H9 (cell line): ENCODE results near the gene SNX30. TPM values are rescaled to one million over a fixed set of nuclear protein-coding genes. Genes with fewer than 3 reads are reported as not detected.

Experiments used
- DNase-seq: peaks from one replicate; pipeline ENCODE4 v3.0.0-alpha.2; 2017
- H2AFZ ChIP-seq: one replicate; pipeline ENCODE4 v1.6.1; 2013; ENCODE audit warnings: mild to moderate bottlenecking, low read length, control low read depth, moderate library complexity
- H2AK5ac ChIP-seq: 2 replicates; pipeline ENCODE4 v1.6.1; 2013; ENCODE audit warnings: low read length, control low read depth, mixed read lengths; ENCODE audit not compliant: insufficient read length
- H2BK120ac ChIP-seq: one replicate; pipeline ENCODE4 v1.6.1; 2013; ENCODE audit warnings: low read depth, mild to moderate bottlenecking, low read length, control low read depth, inconsistent platforms; ENCODE audit not compliant: poor library complexity, severe bottlenecking
- H2BK12ac ChIP-seq: 2 replicates; pipeline ENCODE4 v1.6.1; 2013; ENCODE audit warnings: low read length, control low read depth, mixed read lengths, low read depth; ENCODE audit not compliant: insufficient read length
- H2BK15ac ChIP-seq: 2 replicates; pipeline ENCODE4 v1.6.1; 2013; ENCODE audit warnings: low read depth, low read length, control low read depth
- H2BK20ac ChIP-seq: one replicate; pipeline ENCODE4 v1.6.1; 2013; ENCODE audit warnings: low read depth, mild to moderate bottlenecking, low read length, control low read depth, inconsistent platforms; ENCODE audit not compliant: poor library complexity, severe bottlenecking
- H2BK5ac ChIP-seq: 2 replicates; pipeline ENCODE4 v1.6.1; 2013; ENCODE audit warnings: low read length, control low read depth, mixed read lengths; ENCODE audit not compliant: insufficient read length
- H3K14ac ChIP-seq: 2 replicates; pipeline ENCODE4 v1.6.1; 2013; ENCODE audit warnings: low read length, control low read depth; ENCODE audit not compliant: insufficient read depth
- H3K18ac ChIP-seq: 2 replicates; pipeline ENCODE4 v1.6.1; 2013; ENCODE audit warnings: low read depth, mild to moderate bottlenecking, mixed read lengths, low read length, control low read depth; ENCODE audit not compliant: insufficient read length
- H3K23ac ChIP-seq: 2 replicates; pipeline ENCODE4 v1.6.1; 2013; ENCODE audit warnings: low read length, control low read depth, mixed read lengths, low read depth; ENCODE audit not compliant: insufficient read length
- H3K23me2 ChIP-seq: 2 replicates; pipeline ENCODE4 v1.6.1; 2013; ENCODE audit warnings: low read depth, mild to moderate bottlenecking, mixed read lengths, low read length, control low read depth; ENCODE audit not compliant: insufficient read length, poor library complexity, severe bottlenecking
- H3K27ac ChIP-seq: 2 replicates; pipeline ENCODE4 v1.5.1; 2013; ENCODE audit warnings: low read length, control low read depth, mixed read lengths, low read depth; ENCODE audit not compliant: insufficient read length
- H3K27me3 ChIP-seq: 2 replicates; pipeline ENCODE4 v1.6.1; 2013; ENCODE audit warnings: low read length, control low read depth, inconsistent platforms; ENCODE audit not compliant: insufficient read depth
- H3K4ac ChIP-seq: 2 replicates; pipeline ENCODE4 v1.6.1; 2013; ENCODE audit warnings: low read depth, mild to moderate bottlenecking, control low read depth, inconsistent platforms, low read length, moderate library complexity
- H3K4me1 ChIP-seq: 2 replicates; pipeline ENCODE4 v1.6.1; 2013; ENCODE audit warnings: low read length, control low read depth, inconsistent platforms; ENCODE audit not compliant: insufficient read depth
- H3K4me2 ChIP-seq: 2 replicates; pipeline ENCODE4 v1.6.1; 2013; ENCODE audit warnings: low read length, control low read depth, mixed read lengths; ENCODE audit not compliant: insufficient read length, insufficient read depth
- H3K56ac ChIP-seq: 2 replicates; pipeline ENCODE4 v1.6.1; 2013; ENCODE audit warnings: low read depth, mild to moderate bottlenecking, mixed read lengths, low read length, control low read depth; ENCODE audit not compliant: insufficient read length
- H3K79me1 ChIP-seq: 2 replicates; pipeline ENCODE4 v1.6.1; 2013; ENCODE audit warnings: low read depth, mild to moderate bottlenecking, moderate library complexity, low read length, control low read depth, inconsistent platforms; ENCODE audit not compliant: insufficient read depth, poor library complexity, severe bottlenecking
- H3K79me2 ChIP-seq: 2 replicates; pipeline ENCODE4 v1.6.1; 2013; ENCODE audit warnings: low read length, control low read depth, inconsistent platforms; ENCODE audit not compliant: insufficient read depth
- H3K9ac ChIP-seq: 2 replicates; pipeline ENCODE4 v1.6.1; 2013; ENCODE audit warnings: low read length, control low read depth, mixed read lengths; ENCODE audit not compliant: insufficient read length; ENCODE audit errors: extremely low read depth
- H3K9me3 ChIP-seq: one replicate; pipeline ENCODE4 v1.6.1; 2013; ENCODE audit warnings: low read depth, low read length, inconsistent platforms; ENCODE audit not compliant: control insufficient read depth
- H3T11ph ChIP-seq: one replicate; pipeline ENCODE4 v1.6.1; 2013; ENCODE audit warnings: mild to moderate bottlenecking, low read length, control low read depth, inconsistent platforms
- H4K20me1 ChIP-seq: one replicate; pipeline ENCODE4 v1.6.1; 2013; ENCODE audit not compliant: control insufficient read depth, insufficient read length, insufficient read depth
- H4K5ac ChIP-seq: 2 replicates; pipeline ENCODE4 v1.6.1; 2013; ENCODE audit warnings: low read depth, mild to moderate bottlenecking, mixed read lengths, low read length, control low read depth; ENCODE audit not compliant: insufficient read length
- H4K8ac ChIP-seq: replicated peaks from 2 replicates; pipeline ENCODE4 v1.6.1; 2013; ENCODE audit warnings: low read length, control low read depth, mixed read lengths, low read depth; ENCODE audit not compliant: insufficient read length
- H4K91ac ChIP-seq: 2 replicates; pipeline ENCODE4 v1.6.1; 2013; ENCODE audit warnings: low read depth, mild to moderate bottlenecking, moderate library complexity, mixed read lengths, low read length, control low read depth; ENCODE audit not compliant: insufficient read length
- H3K27ac Mint-ChIP-seq, 3 experiments: 2 replicates in 2 of 3; 3 replicates in 1 of 3; pipeline ENCODE4 v1.8.0; 2020 to 2021; ENCODE audit warnings: mixed read lengths in 3 of 3, mild to moderate bottlenecking in 1 of 3, moderate library complexity in 1 of 3
- H3K27me3 Mint-ChIP-seq: 2 replicates; pipeline ENCODE4 v1.8.0; 2021; ENCODE audit warnings: low read depth, mild to moderate bottlenecking, moderate library complexity, mixed read lengths
- H3K36me3 Mint-ChIP-seq, 3 experiments: 2 replicates in 2 of 3; 3 replicates in 1 of 3; pipeline ENCODE4 v1.8.0; 2020 to 2021; ENCODE audit warnings: low read depth in 3 of 3, mixed read lengths in 3 of 3; ENCODE audit not compliant: insufficient read depth in 1 of 3
- H3K4me1 Mint-ChIP-seq, 2 experiments: 2 replicates each; pipeline ENCODE4 v1.8.0; 2020; ENCODE audit warnings: mixed read lengths in 2 of 2
- H3K4me3 Mint-ChIP-seq, 2 experiments: 2 replicates in 1 of 2; 3 replicates in 1 of 2; pipeline ENCODE4 v1.8.0; 2020 to 2021; ENCODE audit warnings: mild to moderate bottlenecking in 2 of 2, mixed read lengths in 2 of 2, moderate library complexity in 1 of 2
- H3K9me3 Mint-ChIP-seq, 2 experiments: 2 replicates in 1 of 2; 3 replicates in 1 of 2; pipeline ENCODE4 v1.8.0; 2020; ENCODE audit warnings: mild to moderate bottlenecking in 2 of 2, mixed read lengths in 2 of 2, moderate library complexity in 1 of 2
- WGBS: extraction: QIAGEN DNeasy Blood & Tissue Kit; methylation state at CpG from one replicate; pipeline ENCODE4 v1.1.7; 2013; ENCODE audit warnings: missing lambda C conversion rate, low lambda C conversion rate, mixed read lengths; ENCODE audit not compliant: insufficient read length; ENCODE audit errors: extremely low coverage; 5-methylcytosine and 5-hydroxymethylcytosine counted together
- total RNA-seq: library from RNA; stranded (reverse); gene quantifications from 2 replicates; pipeline ENCODE4 v1.2.1, GENCODE V29; 2021
- TF ChIP-seq, protein P1 (sequence below): fragments of 200-600 bp; sonication (generic); conservative IDR thresholded peaks from 3 replicates; pipeline ENCODE4 v1.8.0; 2021; ENCODE audit warnings: antibody characterized with exemption, mild to moderate bottlenecking

SNX30 gene
- total RNA-seq, 1 experiment from 2014 or later = 10.3 TPM

DNA sequence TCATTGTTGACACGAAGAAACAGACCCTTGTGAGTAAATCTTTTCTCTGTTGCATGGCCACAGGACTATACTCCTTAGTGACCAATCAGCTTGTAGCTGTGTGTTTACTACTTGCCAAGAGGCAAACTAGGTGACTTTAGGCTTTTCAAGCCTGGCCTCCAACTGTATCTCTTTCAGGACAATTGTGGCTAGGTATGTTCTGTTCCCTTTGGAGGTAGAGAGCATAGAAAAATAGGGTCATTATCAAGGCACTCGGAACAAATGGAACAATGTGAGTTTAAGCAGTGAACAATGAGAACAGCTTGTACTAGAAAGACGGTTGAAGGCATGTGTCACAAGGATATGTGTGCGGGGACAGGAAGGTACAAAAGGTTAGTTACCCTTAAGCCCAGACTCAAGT is 92.0 kb downstream of the SNX30 start:
- no peak overlapping the region for H3K23ac ChIP-seq
- peaks cover 6% of the 10 kb centered on the region; the same call in 1 of the 2 replicates for H3K4me1 ChIP-seq
- no peaks in the 10 kb centered on the region for H3K27me3 Mint-ChIP-seq
- H2BK12ac ChIP-seq = no peak overlapping the region
- TF ChIP-seq, protein P1, sequence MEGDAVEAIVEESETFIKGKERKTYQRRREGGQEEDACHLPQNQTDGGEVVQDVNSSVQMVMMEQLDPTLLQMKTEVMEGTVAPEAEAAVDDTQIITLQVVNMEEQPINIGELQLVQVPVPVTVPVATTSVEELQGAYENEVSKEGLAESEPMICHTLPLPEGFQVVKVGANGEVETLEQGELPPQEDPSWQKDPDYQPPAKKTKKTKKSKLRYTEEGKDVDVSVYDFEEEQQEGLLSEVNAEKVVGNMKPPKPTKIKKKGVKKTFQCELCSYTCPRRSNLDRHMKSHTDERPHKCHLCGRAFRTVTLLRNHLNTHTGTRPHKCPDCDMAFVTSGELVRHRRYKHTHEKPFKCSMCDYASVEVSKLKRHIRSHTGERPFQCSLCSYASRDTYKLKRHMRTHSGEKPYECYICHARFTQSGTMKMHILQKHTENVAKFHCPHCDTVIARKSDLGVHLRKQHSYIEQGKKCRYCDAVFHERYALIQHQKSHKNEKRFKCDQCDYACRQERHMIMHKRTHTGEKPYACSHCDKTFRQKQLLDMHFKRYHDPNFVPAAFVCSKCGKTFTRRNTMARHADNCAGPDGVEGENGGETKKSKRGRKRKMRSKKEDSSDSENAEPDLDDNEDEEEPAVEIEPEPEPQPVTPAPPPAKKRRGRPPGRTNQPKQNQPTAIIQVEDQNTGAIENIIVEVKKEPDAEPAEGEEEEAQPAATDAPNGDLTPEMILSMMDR = no peak
- H3K27ac ChIP-seq = no peak overlapping the region
- H3K23me2 ChIP-seq = no peaks in the 10 kb centered on the region
- H2AK5ac ChIP-seq = no peak overlapping the region
- H3K27ac Mint-ChIP-seq = no peak overlapping the region
- no peak overlapping the region for H4K91ac ChIP-seq
- H3K79me2 ChIP-seq = no peaks in the 10 kb centered on the region
- peaks cover 24 to 32% of the 10 kb centered on the region in 2 experiments for H3K4me1 Mint-ChIP-seq
- no peak overlapping the region for H2AFZ ChIP-seq
- DNase-seq = no peak
- H3K27me3 ChIP-seq = no peaks in the 10 kb centered on the region
- H2BK15ac ChIP-seq = no peak overlapping the region
- H3K4ac ChIP-seq = no peak overlapping the region
- H3K9me3 Mint-ChIP-seq = no peaks in the 10 kb centered on the region
- H3K9ac ChIP-seq = no peak overlapping the region
- H3K14ac ChIP-seq = no peak overlapping the region
- H2BK120ac ChIP-seq = no peak overlapping the region
- no peak overlapping the region for H3K18ac ChIP-seq
- no peak overlapping the region for H3T11ph ChIP-seq
- no CpG with 5 or more reads among the region's 4 CpGs for WGBS
- no peak overlapping the region for H4K5ac ChIP-seq
- no peak overlapping the region for H3K4me2 ChIP-seq
- H2BK20ac ChIP-seq = no peak overlapping the region
- no peaks in the 10 kb centered on the region for H3K79me1 ChIP-seq
- no peaks in the 10 kb centered on the region for H4K20me1 ChIP-seq
- H3K56ac ChIP-seq = no peak overlapping the region
- H2BK5ac ChIP-seq = no peak overlapping the region
- no peak overlapping the region for H3K4me3 Mint-ChIP-seq
- H4K8ac ChIP-seq = no peak overlapping the region
- H3K9me3 ChIP-seq = no peaks in the 10 kb centered on the region
- peaks cover 8 to 27% (median 18%) of the 10 kb centered on the region in 3 experiments; a peak in 6 of 7 replicates for H3K36me3 Mint-ChIP-seq
